ENCODE measurements around the gene UMODL1.

GRCh38 chr21:42037943-42038342 lies 33.2 kb upstream of the UMODL1 start:
- TF ChIP-seq CTCF (conservative IDR thresholded peaks at IDR 0.05 in 1 of 2, IDR thresholded peaks at IDR 0.05 in 1 of 2; ENCODE audit: low read depth in 1 of 2, low read length in 2 of 2) = no peak
- TF ChIP-seq EZH2 (IDR thresholded peaks at IDR 0.05; ENCODE audit: low read length, missing control alignments) = no peak

Measured in fibroblast of lung (primary cell).